IMR-90 (cell line): ENCODE measurements around the gene POLR3E. TPM values are rescaled to one million over a fixed set of nuclear protein-coding genes. Genes with fewer than 3 reads are reported as not detected.

ENCODE experiments used
- ATAC-seq: fragments of 200-7000 bp; cut with Tn5 transposase; 2 replicates; pipeline ENCODE4 v1.9.1; 2020; ENCODE audit warnings: low read depth, mild to moderate bottlenecking, moderate library complexity
- BruUV-seq: library from RNA; stranded (reverse); fragments of 400-500 nt; replicated peaks from 2 replicates; lab custom pipeline; 2021; lab: Mats Ljungman, UMichigan
- CTCF ChIA-PET: fragments of 300-600 bp; formaldehyde crosslinking; extraction: SDS; loops from one replicate; lab custom pipeline; 2021; ENCODE audit warnings: antibody characterized with exemption; lab: Yijun Ruan, JAX
- POLR2A ChIA-PET: fragments of 300-600 bp; sonication (Branson Sonifier 250); formaldehyde crosslinking; loops from one replicate; lab custom pipeline; 2022; ENCODE audit warnings: antibody characterized with exemption; ENCODE audit not compliant: unreplicated experiment; lab: Charles Lee
- DNase-seq: peaks from one replicate; pipeline ENCODE4 v3.0.0; 2013
- H2AFZ ChIP-seq: replicated peaks from 2 replicates; pipeline ENCODE3; 2013; ENCODE audit warnings: low read length, mild to moderate bottlenecking; ENCODE audit not compliant: poor library complexity
- H2AK5ac ChIP-seq: 2 replicates; pipeline ENCODE4 v1.6.1; 2013; ENCODE audit warnings: low read depth, low read length, inconsistent platforms
- H2AK9ac ChIP-seq: replicated peaks from 2 replicates; pipeline ENCODE3; 2013; ENCODE audit warnings: mild to moderate bottlenecking, low read depth, low read length, moderate library complexity; ENCODE audit not compliant: poor library complexity
- H2BK120ac ChIP-seq: 2 replicates; pipeline ENCODE4 v1.6.1; 2013; ENCODE audit warnings: low read depth, low read length, inconsistent platforms
- H2BK15ac ChIP-seq: 3 replicates; pipeline ENCODE4 v1.6.1; 2013; ENCODE audit warnings: low read depth, low read length, inconsistent platforms
- H2BK20ac ChIP-seq: 2 replicates; pipeline ENCODE4 v1.6.1; 2013; ENCODE audit warnings: low read depth, mild to moderate bottlenecking, inconsistent platforms, low read length, moderate library complexity
- H2BK5ac ChIP-seq: 2 replicates; pipeline ENCODE4 v1.6.1; 2013; ENCODE audit warnings: mild to moderate bottlenecking, low read depth, low read length, inconsistent platforms; ENCODE audit not compliant: poor library complexity, severe bottlenecking
- H3K14ac ChIP-seq: replicated peaks from 2 replicates; pipeline ENCODE4 v1.6.1; 2013; ENCODE audit warnings: low read depth, low read length, inconsistent platforms
- H3K18ac ChIP-seq: 2 replicates; pipeline ENCODE4 v1.6.1; 2013; ENCODE audit warnings: low read depth, low read length, control low read depth
- H3K23ac ChIP-seq: 2 replicates; pipeline ENCODE4 v1.6.1; 2013; ENCODE audit warnings: low read depth, low read length, inconsistent platforms
- H3K27ac ChIP-seq: 2 replicates; pipeline ENCODE4 v1.5.1; 2013; ENCODE audit warnings: mild to moderate bottlenecking, control low read depth, low read length; ENCODE audit not compliant: insufficient read depth
- H3K27me3 ChIP-seq: 2 replicates; pipeline ENCODE4 v1.6.1; 2013; ENCODE audit warnings: low read length; ENCODE audit not compliant: control insufficient read depth, insufficient read depth
- H3K36me3 ChIP-seq: 2 replicates; pipeline ENCODE4 v1.6.1; 2013; ENCODE audit warnings: low read length, mixed read lengths; ENCODE audit not compliant: control insufficient read depth, insufficient read depth
- H3K4ac ChIP-seq: 2 replicates; pipeline ENCODE4 v1.6.1; 2013; ENCODE audit warnings: low read depth, low read length, inconsistent platforms
- H3K4me1 ChIP-seq: 2 replicates; pipeline ENCODE4 v1.6.1; 2013; ENCODE audit warnings: low read length, mixed read lengths; ENCODE audit not compliant: control insufficient read depth, insufficient read depth
- H3K4me2 ChIP-seq: 2 replicates; pipeline ENCODE4 v1.6.1; 2013; ENCODE audit warnings: low read depth, mild to moderate bottlenecking, control low read depth, low read length, moderate library complexity
- H3K4me3 ChIP-seq: 2 replicates; pipeline ENCODE4 v1.5.1; 2013; ENCODE audit warnings: low read depth, mild to moderate bottlenecking, control low read depth, low read length, moderate library complexity; ENCODE audit not compliant: insufficient read depth
- H3K56ac ChIP-seq: 2 replicates; pipeline ENCODE4 v1.6.1; 2013; ENCODE audit warnings: low read length, inconsistent platforms; ENCODE audit not compliant: insufficient read depth; ENCODE audit errors: extremely low read depth
- H3K79me1 ChIP-seq, 2 experiments: 2 replicates each; pipeline ENCODE4 v1.6.1; 2013; ENCODE audit warnings: low read length in 2 of 2, inconsistent platforms in 1 of 2, low read depth in 1 of 2
- H3K9ac ChIP-seq: 2 replicates; pipeline ENCODE4 v1.6.1; 2013; ENCODE audit warnings: low read depth, low read length, control low read depth
- H3K9me1 ChIP-seq: 2 replicates; pipeline ENCODE4 v1.6.1; 2013; ENCODE audit warnings: low read length, inconsistent platforms; ENCODE audit not compliant: insufficient read depth
- H3K9me3 ChIP-seq: 2 replicates; pipeline ENCODE4 v1.6.1; 2013; ENCODE audit warnings: low read length; ENCODE audit not compliant: control insufficient read depth, insufficient read depth
- H4K20me1 ChIP-seq: 2 replicates; pipeline ENCODE4 v1.6.1; 2013; ENCODE audit warnings: low read length, inconsistent platforms; ENCODE audit not compliant: insufficient read depth
- H4K5ac ChIP-seq: 2 replicates; pipeline ENCODE4 v1.6.1; 2013; ENCODE audit warnings: mild to moderate bottlenecking, low read depth, low read length, control low read depth
- H4K8ac ChIP-seq, 2 experiments: 2 replicates each; pipeline ENCODE4 v1.6.1; 2013; ENCODE audit warnings: low read depth in 2 of 2, low read length in 2 of 2, control low read depth in 1 of 2, inconsistent platforms in 1 of 2
- H4K91ac ChIP-seq: 2 replicates; pipeline ENCODE4 v1.6.1; 2013; ENCODE audit warnings: low read depth, low read length, inconsistent platforms; ENCODE audit not compliant: insufficient read depth
- BHLHE40 ChIP-seq: fragments of 150-350 bp; IDR thresholded peaks from 2 replicates; pipeline ENCODE4 v1.6.1; 2016; ENCODE audit warnings: mild to moderate bottlenecking, low read depth, low read length
- CEBPB ChIP-seq: IDR thresholded peaks from 2 replicates; pipeline ENCODE4 v1.6.1; 2012; ENCODE audit warnings: low read depth, low read length, improper control_type of control experiment
- NFE2L2 ChIP-seq: fragments of 150-350 bp; IDR thresholded peaks from 2 replicates; pipeline ENCODE4 v1.6.1; 2016; ENCODE audit warnings: low read depth, mild to moderate bottlenecking, low read length
- POLR2A ChIP-seq: IDR thresholded peaks from 2 replicates; pipeline ENCODE4 v1.6.1; 2012; ENCODE audit warnings: mild to moderate bottlenecking, low read depth, low read length
- WGBS, 2 experiments: methylation state at CpG; one replicate each; pipeline versions ENCODE4 v1.1.5 to v1.1.7; 2013; ENCODE audit warnings: missing lambda C conversion rate in 2 of 2; ENCODE audit not compliant: insufficient read length in 1 of 2; ENCODE audit errors: extremely low coverage in 2 of 2; 5-methylcytosine and 5-hydroxymethylcytosine counted together
- dilution Hi-C: fragments of 300-500 bp; cut with HindIII; formaldehyde crosslinking; loops from one replicate; pipeline ENCODE4 v1.14.3; 2018; ENCODE audit warnings: low sequenced_read_pairs; ENCODE audit not compliant: unreplicated experiment
- in situ Hi-C: fragments of 300-500 bp; cut with MboI; formaldehyde crosslinking; loops from 3 replicates; pipeline ENCODE4 v1.14.3; 2019; ENCODE audit warnings: low sequenced_read_pairs, inconsistent platforms, mixed read lengths
- intact Hi-C: fragments of 100-400 bp; cut with micrococcal nuclease; formaldehyde crosslinking; loops from 2 replicates; pipeline ENCODE4 v1.10.0; 2022
- polyA plus RNA-seq, 3 experiments: library from polyadenylated mRNA; depleted of rRNA; stranded (reverse); fragments of >200 nt; gene quantifications; 2 replicates each; pipeline ENCODE4 v1.2.3, GENCODE V29; 2012; ENCODE audit warnings: low replicate concordance in 1 of 3
- total RNA-seq: library from RNA; depleted of rRNA; stranded (reverse); fragments of >200 nt; gene quantifications from 2 replicates; pipeline ENCODE4 v1.2.3, GENCODE V29; 2012
- TF ChIP-seq, protein P1 (sequence below): fragments of 150-350 bp; IDR thresholded peaks from 2 replicates; pipeline ENCODE4 v1.6.1; 2017; ENCODE audit warnings: mild to moderate bottlenecking, antibody characterized with exemption, low read length, low read depth

POLR3E gene
- total and polyA plus RNA-seq, 2 of the 4 experiments (the other 2 are of a cell fraction), result 19.9 to 46.0 TPM

DNA sequence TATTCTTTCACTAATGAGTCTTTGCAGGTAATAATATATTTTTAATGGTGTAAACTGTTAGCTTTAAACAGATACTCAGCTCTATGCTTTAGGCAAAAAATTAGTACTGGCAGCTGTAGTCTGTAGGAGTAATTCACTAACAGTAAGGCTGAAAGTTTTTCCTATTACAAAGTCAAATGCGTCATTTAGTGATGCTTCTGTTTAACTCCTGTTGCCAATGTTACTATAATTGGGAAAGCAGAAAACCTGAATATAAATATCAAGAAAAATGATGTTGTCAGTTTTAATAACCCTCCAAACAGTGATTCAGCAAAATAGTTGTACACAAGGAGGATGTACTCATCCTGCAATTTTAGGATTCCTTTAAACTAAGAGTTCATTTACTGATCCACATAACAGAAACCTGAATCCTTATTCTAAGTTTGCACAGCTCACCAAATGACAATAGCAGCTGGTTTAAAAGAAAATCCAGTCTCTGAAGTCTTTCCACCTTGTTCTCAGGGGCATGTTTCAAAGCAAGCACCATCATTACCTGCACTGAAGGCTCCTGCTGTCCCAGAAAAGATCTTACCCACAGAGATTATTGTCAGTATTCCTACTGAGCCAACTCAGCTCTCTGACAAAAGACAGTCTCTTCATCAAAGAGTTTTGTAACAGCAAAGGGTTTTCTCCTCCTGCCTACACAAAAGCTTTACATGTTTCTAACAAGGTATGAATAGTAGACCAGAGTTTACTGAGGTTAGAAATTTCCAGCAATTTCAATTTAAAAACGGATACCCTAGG, 73.0 kb downstream of the POLR3E start (continued):
- peak; percentile 80 for TF ChIP-seq CEBPB
- TF ChIP-seq POLR2A, result no peak; the same call in 1 of the 2 replicates
- peak; percentile 98 for TF ChIP-seq NFE2L2

DNA sequence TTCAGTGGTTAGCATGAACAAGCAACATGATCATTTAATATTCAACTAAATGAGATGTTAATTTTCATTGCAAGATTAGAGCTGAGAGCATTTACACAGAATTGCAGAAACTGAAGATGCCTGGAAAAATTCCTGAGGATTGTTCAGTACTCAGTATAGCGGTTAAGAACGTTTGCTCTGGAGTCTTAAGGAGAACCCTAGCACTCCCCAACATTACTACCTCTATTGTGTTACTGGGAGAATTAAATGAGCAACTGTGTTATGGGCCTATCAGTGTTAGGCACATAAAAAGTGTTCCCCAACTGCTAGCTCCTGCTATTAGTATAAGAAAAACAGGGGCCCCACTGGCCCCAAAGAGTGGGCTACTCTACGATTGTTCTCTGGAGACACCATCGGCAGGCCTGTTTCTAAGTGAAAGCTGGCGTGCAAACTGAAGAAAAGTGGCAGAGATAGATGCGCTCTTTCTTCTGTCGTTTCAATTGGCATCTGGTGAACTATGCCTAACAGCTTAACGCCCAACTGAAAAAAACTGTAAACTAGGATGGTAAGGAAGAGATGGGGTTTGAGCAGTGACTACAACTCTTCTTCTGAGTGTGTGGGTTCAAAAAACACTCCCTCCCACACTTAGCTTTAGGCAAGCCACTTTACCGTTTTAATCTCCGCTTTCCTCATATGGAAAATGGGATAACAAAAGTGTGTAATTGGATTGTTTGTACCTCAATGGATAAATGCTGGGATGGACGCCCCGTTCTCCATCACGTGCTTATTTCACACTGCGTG, 75.9 kb downstream of the POLR3E start:
- H2BK15ac ChIP-seq, result peak overlapping the region; percentile 69; the same call in 1 of the 3 replicates
- WGBS, 2 experiments, result 14% methylated on average over 3 of the region's 14 CpGs; no CpG with 5 or more reads in 1 of the 2 experiments
- H3K4me2 ChIP-seq, result peak overlapping the region; percentile 91
- H3K14ac ChIP-seq, result peak overlapping the region; percentile 98
- peak overlapping the region; percentile 33 for H4K5ac ChIP-seq
- peak overlapping the region; percentile 81 for H4K91ac ChIP-seq
- H4K20me1 ChIP-seq, result peaks cover 53% of the 10 kb centered on the region
- peak overlapping the region; percentile 67 for H3K18ac ChIP-seq
- in situ Hi-C loops (no loop called here), intact Hi-C loops (no loop called here), dilution Hi-C loops (no loop called here)
- H2AK5ac ChIP-seq, result peak overlapping the region; percentile 92
- POLR2A ChIA-PET, result no interaction called here
- H3K9me1 ChIP-seq, result peaks cover 7% of the 10 kb centered on the region
- no peak for ATAC-seq
- CTCF ChIA-PET, result no interaction called here
- H3K4ac ChIP-seq, result peak overlapping the region; percentile 92
- H4K8ac ChIP-seq, result peak overlapping the region; percentile 78 to 80
- peak overlapping the region; percentile 3 for H2BK120ac ChIP-seq
- TF ChIP-seq, protein P1, sequence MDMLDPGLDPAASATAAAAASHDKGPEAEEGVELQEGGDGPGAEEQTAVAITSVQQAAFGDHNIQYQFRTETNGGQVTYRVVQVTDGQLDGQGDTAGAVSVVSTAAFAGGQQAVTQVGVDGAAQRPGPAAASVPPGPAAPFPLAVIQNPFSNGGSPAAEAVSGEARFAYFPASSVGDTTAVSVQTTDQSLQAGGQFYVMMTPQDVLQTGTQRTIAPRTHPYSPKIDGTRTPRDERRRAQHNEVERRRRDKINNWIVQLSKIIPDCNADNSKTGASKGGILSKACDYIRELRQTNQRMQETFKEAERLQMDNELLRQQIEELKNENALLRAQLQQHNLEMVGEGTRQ, result peak; percentile 13; the same call in 1 of the 2 replicates
- TF ChIP-seq POLR2A (no peak), BHLHE40 (no peak)
- H3K23ac ChIP-seq, result peak overlapping the region; percentile 68
- peak overlapping the region; percentile 29 for H2AK9ac ChIP-seq
- peaks cover 13% of the 10 kb centered on the region for H3K4me1 ChIP-seq
- H3K9ac ChIP-seq, result peak overlapping the region; percentile 97
- H3K79me1 ChIP-seq, result peaks cover 6 to 38% of the 10 kb centered on the region in 2 experiments; a peak in 3 of 4 replicates
- H3K9me3 ChIP-seq, result no peaks in the 10 kb centered on the region
- H3K4me3 ChIP-seq, result peak overlapping the region; percentile 66
- H2BK5ac ChIP-seq, result peak overlapping the region; percentile 86
- no TSS peak for BruUV-seq
- peak overlapping the region; percentile 91 for H3K27ac ChIP-seq
- DNase-seq, result no peak
- no peak overlapping the region for H2BK20ac ChIP-seq
- H3K27me3 ChIP-seq, result no peaks in the 10 kb centered on the region
- H2AFZ ChIP-seq, result peak overlapping the region; percentile 96
- peaks cover 16% of the 10 kb centered on the region for H3K36me3 ChIP-seq
- peak overlapping the region; percentile 37 for H3K56ac ChIP-seq
